SK-MEL-5 (cell line): ENCODE data around the gene MRPS22. TPM values are rescaled to one million over a fixed set of nuclear protein-coding genes. Genes with fewer than 3 reads are reported as not detected.
A peak's percentile ranks its signal among the peaks of the same experiment; 100 is the strongest.

Experiments used
- DNase-seq: peaks from one replicate; pipeline ENCODE4 v3.0.0-alpha.2; 2016; ENCODE audit warnings: low read depth, low spot score
- in situ Hi-C: cut with HindIII; loops from 2 replicates; pipeline ENCODE4 v1.10.0; 2016; ENCODE audit warnings: low sequenced_read_pairs, high pct_unique_total_duplicates, low pct_unique_long_range_greater_than_20kb
- total RNA-seq: library from RNA; depleted of rRNA; stranded (reverse); fragments of >200 nt; shearing (Covaris generic); gene quantifications from 2 replicates; pipeline ENCODE4 v1.2.3, GENCODE V29; 2014

The MRPS22 gene
- total RNA-seq, 1 experiment from 2014 or later, result 177 TPM

- no peak for DNase-seq
- in situ Hi-C loops, result no loop called here
Observed at GRCh38 chr3:139309061-139309591, 34.7 kb upstream of the MRPS22 start.

GRCh38 chr3:139309880-139310279, 33.9 kb upstream of the MRPS22 start:
- no peak for DNase-seq
- in situ Hi-C loops, result loop anchor here (10.0 kb wide), 1 partner anchor 195 kb away; no protein-coding TSS in a partner anchor

- no peak for DNase-seq
- in situ Hi-C loops, result loop anchor here (10.0 kb wide), 1 partner anchor 196 kb away; no protein-coding TSS in a partner anchor
Observed at GRCh38 chr3:139310474-139310933, 33.3 kb upstream of the MRPS22 start.

- in situ Hi-C loops, result loop anchor here (10.0 kb wide), 1 partner anchor 197 kb away; no protein-coding TSS in a partner anchor
- DNase-seq, result no peak
Observed at GRCh38 chr3:139311557-139311956, 32.3 kb upstream of the MRPS22 start.

- in situ Hi-C loops, result loop anchor here (10.0 kb wide), 1 partner anchor 198 kb away; no protein-coding TSS in a partner anchor
- no peak for DNase-seq
Observed at GRCh38 chr3:139312416-139312815, 31.4 kb upstream of the MRPS22 start.

- in situ Hi-C loops, result loop anchor here (10.0 kb wide), 1 partner anchor 198 kb away; no protein-coding TSS in a partner anchor
- DNase-seq, result no peak
Observed at GRCh38 chr3:139312959-139313358, 30.9 kb upstream of the MRPS22 start.

GRCh38 chr3:139313921-139314320, 29.9 kb upstream of the MRPS22 start:
- in situ Hi-C loops, result loop anchor here (10.0 kb wide), 1 partner anchor 199 kb away; no protein-coding TSS in a partner anchor
- no peak for DNase-seq

GRCh38 chr3:139317215-139317614, 26.6 kb upstream of the MRPS22 start:
- DNase-seq, result no peak
- in situ Hi-C loops, result loop anchor here (10.0 kb wide), 1 partner anchor 202 kb away; no protein-coding TSS in a partner anchor

GRCh38 chr3:139317660-139318430, 26.0 kb upstream of the MRPS22 start:
- no peak for DNase-seq
- in situ Hi-C loops, result loop anchor here (10.0 kb wide), 1 partner anchor 203 kb away; no protein-coding TSS in a partner anchor

GRCh38 chr3:139318431-139318816, 25.4 kb upstream of the MRPS22 start:
- DNase-seq, result no peak
- in situ Hi-C loops, result loop anchor here (10.0 kb wide), 1 partner anchor 204 kb away; no protein-coding TSS in a partner anchor

- DNase-seq, result no peak
- in situ Hi-C loops, result loop anchor here (10.0 kb wide), 1 partner anchor 204 kb away; no protein-coding TSS in a partner anchor
Observed at GRCh38 chr3:139318826-139319225, 25.0 kb upstream of the MRPS22 start.

- peak; percentile 60 for DNase-seq
- in situ Hi-C loops, result loop anchor here (10.0 kb wide), 1 partner anchor 205 kb away; no protein-coding TSS in a partner anchor
Observed at GRCh38 chr3:139319428-139320402, 24.1 kb upstream of the MRPS22 start.

- DNase-seq, result no peak
- in situ Hi-C loops, result no loop called here
Observed at GRCh38 chr3:139320551-139321309, 23.1 kb upstream of the MRPS22 start.

- in situ Hi-C loops, result no loop called here
- no peak for DNase-seq
Observed at GRCh38 chr3:139322346-139322745, 21.5 kb upstream of the MRPS22 start.

- in situ Hi-C loops, result no loop called here
Observed at GRCh38 chr3:139323146-139323545, 20.7 kb upstream of the MRPS22 start.

GRCh38 chr3:139324456-139324855, 19.4 kb upstream of the MRPS22 start:
- in situ Hi-C loops, result no loop called here
- DNase-seq, result no peak

More at GRCh38 chr3:139323146-139323545, 20.7 kb upstream of the MRPS22 start:
- no peak for DNase-seq

- in situ Hi-C loops, result no loop called here
- DNase-seq, result no peak
Observed at GRCh38 chr3:139325551-139325950, 18.3 kb upstream of the MRPS22 start.
